ENCODE measurements around the gene DRD2.

DNA sequence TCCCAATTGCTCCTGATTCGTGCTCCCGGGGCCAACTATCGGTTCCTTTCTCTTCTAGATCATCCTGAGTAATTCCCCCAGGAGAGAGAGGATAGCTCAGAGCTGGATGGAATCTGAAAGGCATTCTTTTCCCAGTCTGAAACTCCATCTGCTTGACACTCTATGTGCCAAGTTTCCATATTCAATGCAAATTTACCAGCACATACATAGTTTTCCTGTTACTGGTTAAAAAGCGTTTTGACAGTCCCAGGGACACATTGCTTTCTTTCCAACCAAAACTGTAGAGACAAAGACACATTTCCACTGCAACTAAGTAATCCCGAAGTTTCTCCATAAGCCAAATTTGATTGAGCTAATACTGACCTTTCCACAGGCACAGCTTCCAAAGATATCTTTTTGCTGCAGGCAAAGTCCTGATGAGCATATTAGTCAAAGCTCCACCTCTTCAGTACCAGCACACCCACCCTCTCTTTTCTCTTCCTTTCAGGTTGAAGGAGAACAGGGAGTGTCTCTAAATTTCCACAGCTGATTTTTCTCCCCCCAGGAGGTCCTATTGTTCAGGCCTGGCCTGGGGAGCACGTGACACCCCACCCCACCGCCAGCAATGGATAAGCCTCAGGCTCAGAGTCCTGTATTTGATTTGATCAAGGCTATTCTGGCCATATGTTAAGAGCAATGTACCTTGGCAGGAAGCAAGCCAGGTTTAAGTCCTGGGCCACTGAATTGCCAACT is 97.4 kb downstream of the DRD2 start:
- TF ChIP-seq, protein P1, sequence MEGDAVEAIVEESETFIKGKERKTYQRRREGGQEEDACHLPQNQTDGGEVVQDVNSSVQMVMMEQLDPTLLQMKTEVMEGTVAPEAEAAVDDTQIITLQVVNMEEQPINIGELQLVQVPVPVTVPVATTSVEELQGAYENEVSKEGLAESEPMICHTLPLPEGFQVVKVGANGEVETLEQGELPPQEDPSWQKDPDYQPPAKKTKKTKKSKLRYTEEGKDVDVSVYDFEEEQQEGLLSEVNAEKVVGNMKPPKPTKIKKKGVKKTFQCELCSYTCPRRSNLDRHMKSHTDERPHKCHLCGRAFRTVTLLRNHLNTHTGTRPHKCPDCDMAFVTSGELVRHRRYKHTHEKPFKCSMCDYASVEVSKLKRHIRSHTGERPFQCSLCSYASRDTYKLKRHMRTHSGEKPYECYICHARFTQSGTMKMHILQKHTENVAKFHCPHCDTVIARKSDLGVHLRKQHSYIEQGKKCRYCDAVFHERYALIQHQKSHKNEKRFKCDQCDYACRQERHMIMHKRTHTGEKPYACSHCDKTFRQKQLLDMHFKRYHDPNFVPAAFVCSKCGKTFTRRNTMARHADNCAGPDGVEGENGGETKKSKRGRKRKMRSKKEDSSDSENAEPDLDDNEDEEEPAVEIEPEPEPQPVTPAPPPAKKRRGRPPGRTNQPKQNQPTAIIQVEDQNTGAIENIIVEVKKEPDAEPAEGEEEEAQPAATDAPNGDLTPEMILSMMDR (IDR thresholded peaks at IDR 0.05) = no peak
- TF ChIP-seq POLR2A (IDR thresholded peaks at IDR 0.05) = no peak

Measured in body of pancreas (tissue), 4 donors.